ENCODE measurements around the gene UBASH3B. TPM values are rescaled to one million over a fixed set of nuclear protein-coding genes. Genes with fewer than 3 reads are reported as not detected.

UBASH3B gene
- total and polyA plus RNA-seq, 2 of the 13 experiments (the other 11 are each of a cell fraction or from before 2014, with no cell fraction given) = 4.4 to 7.6 TPM

GRCh38 chr11:122758974-122759373 lies 103.5 kb downstream of the UBASH3B start:
- Histone ChIP-seq H3K9ac (ENCODE audit: insufficient read depth, low read depth, low read length) (no peak overlapping the region), H3K79me2 (ENCODE audit: insufficient read depth, low read length) (no peaks in the 10 kb centered on the region), H4K20me1 (ENCODE audit: insufficient read depth, low read length) (no peaks in the 10 kb centered on the region), H3K4me3 (replicated peaks in 1 of 3; ENCODE audit: insufficient read depth in 1 of 3, low read depth in 2 of 3, low read length in 3 of 3) (no peak overlapping the region), H3K36me3 (replicated peaks in 1 of 2; ENCODE audit: control insufficient read depth in 1 of 2, insufficient read depth in 2 of 2, low read length in 2 of 2) (no peaks in the 10 kb centered on the region), H3K9me3 (ENCODE audit: low read length) (no peaks in the 10 kb centered on the region), H3K4me1 (ENCODE audit: insufficient read depth, low read length) (no peaks in the 10 kb centered on the region), H2AFZ (ENCODE audit: low read length) (no peak overlapping the region), H3K4me2 (ENCODE audit: low read depth, low read length) (no peak overlapping the region), H3K27ac (ENCODE audit: extremely low read length, insufficient read depth, low read length) (no peak overlapping the region), H3K27me3 (ENCODE audit: control insufficient read depth in 1 of 2, insufficient read depth in 2 of 2, low read length in 2 of 2) (no peaks in the 10 kb centered on the region)
- 90% methylated on average over 5 of the region's 5 CpGs for WGBS (ENCODE audit: low lambda C conversion rate)
- no peak for ATAC-seq
- in situ Hi-C loops (cut with HindIII; ENCODE audit: extremely low pct_ligation_motif_present, low pct_unique_long_range_greater_than_20kb) = no loop called here
- ChIA-PET CTCF (ENCODE audit: low intra/inter-chr PET ratio, low total read pairs) (no interaction called here), POLR2A (no interaction called here)
- no peak for DNase-seq (ENCODE audit: low spot score)
- no TSS peak for BruUV-seq (replicated peaks)
- TF ChIP-seq POLR2G (IDR thresholded peaks at IDR 0.05; ENCODE audit: low read depth, low read length) = no peak
- no peak for TF ChIP-seq ZNF670 (CRISPR knock-in tag; IDR thresholded peaks at IDR 0.05; ENCODE audit: borderline replicate concordance)
- no peak for TF ChIP-seq NRL (CRISPR knock-in tag; IDR thresholded peaks at IDR 0.05; ENCODE audit: borderline replicate concordance)
- no peak for TF ChIP-seq ZNF616 (CRISPR knock-in tag; IDR thresholded peaks at IDR 0.05; ENCODE audit: low read depth)
- TF ChIP-seq KDM2A (CRISPR knock-in tag; IDR thresholded peaks at IDR 0.05; ENCODE audit: borderline replicate concordance, low read depth) = no peak
- TF ChIP-seq ZNF101 (CRISPR knock-in tag; IDR thresholded peaks at IDR 0.05; ENCODE audit: borderline replicate concordance, low read depth) = no peak
- no peak for TF ChIP-seq MAFG (CRISPR knock-in tag; IDR thresholded peaks at IDR 0.05)
- no peak for TF ChIP-seq NR2F2 (IDR thresholded peaks at IDR 0.05; ENCODE audit: borderline replicate concordance, low read depth)
- TF ChIP-seq IKZF1 (IDR thresholded peaks at IDR 0.05) = no peak
- TF ChIP-seq ZNF260 (CRISPR knock-in tag; IDR thresholded peaks at IDR 0.05; ENCODE audit: borderline replicate concordance, low read depth) = no peak
- TF ChIP-seq TOE1 (CRISPR knock-in tag; IDR thresholded peaks at IDR 0.05) = no peak
- TF ChIP-seq HMGA1 (CRISPR knock-in tag; conservative IDR thresholded peaks at IDR 0.05) = no peak
- no peak for TF ChIP-seq AGO2 (optimal IDR thresholded peaks at IDR 0.05; ENCODE audit: low read depth, low read length)
- TF ChIP-seq NFE2L1 (CRISPR knock-in tag; IDR thresholded peaks at IDR 0.05; ENCODE audit: borderline replicate concordance) = no peak
- TF ChIP-seq, protein P1, sequence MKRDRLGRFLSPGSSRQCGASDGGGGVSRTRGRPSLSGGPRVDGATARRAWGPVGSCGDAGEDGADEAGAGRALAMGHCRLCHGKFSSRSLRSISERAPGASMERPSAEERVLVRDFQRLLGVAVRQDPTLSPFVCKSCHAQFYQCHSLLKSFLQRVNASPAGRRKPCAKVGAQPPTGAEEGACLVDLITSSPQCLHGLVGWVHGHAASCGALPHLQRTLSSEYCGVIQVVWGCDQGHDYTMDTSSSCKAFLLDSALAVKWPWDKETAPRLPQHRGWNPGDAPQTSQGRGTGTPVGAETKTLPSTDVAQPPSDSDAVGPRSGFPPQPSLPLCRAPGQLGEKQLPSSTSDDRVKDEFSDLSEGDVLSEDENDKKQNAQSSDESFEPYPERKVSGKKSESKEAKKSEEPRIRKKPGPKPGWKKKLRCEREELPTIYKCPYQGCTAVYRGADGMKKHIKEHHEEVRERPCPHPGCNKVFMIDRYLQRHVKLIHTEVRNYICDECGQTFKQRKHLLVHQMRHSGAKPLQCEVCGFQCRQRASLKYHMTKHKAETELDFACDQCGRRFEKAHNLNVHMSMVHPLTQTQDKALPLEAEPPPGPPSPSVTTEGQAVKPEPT (CRISPR knock-in tag; IDR thresholded peaks at IDR 0.05; ENCODE audit: low read depth) = no peak
- no peak for TF ChIP-seq ZNF704 (CRISPR knock-in tag; IDR thresholded peaks at IDR 0.05; ENCODE audit: borderline replicate concordance)
- TF ChIP-seq FOXJ3 (CRISPR knock-in tag; IDR thresholded peaks at IDR 0.05; ENCODE audit: borderline replicate concordance) = no peak
- intact Hi-C loops (cut with micrococcal nuclease; ENCODE audit: unreplicated experiment) = no loop called here
- FAIRE-seq = no peak

All from HepG2 (cell line).